T-cell (primary cell): ENCODE measurements around the gene CAP1. TPM values are rescaled to one million over a fixed set of nuclear protein-coding genes. Genes with fewer than 3 reads are reported as not detected.
"Not testable (repeated sequence)": the region's sequence is repeated elsewhere in the genome, so short reads cannot be mapped to it uniquely, and the experiment has no call there.

ENCODE experiments used
- ATAC-seq, 4 experiments: fragments of 200-7000 bp in 3 of 4; fragments of 150-1000 bp in 1 of 4; cut with Tn5 transposase; replicated peaks in 1 of 4; 1 replicate in 3 of 4; 2 replicates in 1 of 4; pipeline ENCODE4 v1.10.0; 2021; ENCODE audit warnings: moderate library complexity in 3 of 4, mild to moderate bottlenecking in 2 of 4, moderate number of reproducible peaks in 1 of 4
- CTCF ChIA-PET, 2 donors: fragments of 300-600 bp; sonication (Branson Sonifier 250); formaldehyde crosslinking; loops; one replicate each; lab custom pipeline; 2022; ENCODE audit warnings: antibody characterized with exemption in 2 of 2; lab: Charles Lee
- POLR2A ChIA-PET, 2 donors: fragments of 300-600 bp; sonication (Branson Sonifier 250); formaldehyde crosslinking; loops; one replicate each; lab custom pipeline; 2022; ENCODE audit warnings: antibody characterized with exemption in 2 of 2; lab: Charles Lee
- DNase-seq, 35 experiments: peaks; one replicate each; pipeline versions ENCODE4 v3.0.0 to v3.0.0-alpha.2; 2013 to 2023
- H3K27ac ChIP-seq: one replicate; pipeline ENCODE4 v1.5.1; 2013; ENCODE audit warnings: low read length
- H3K27me3 ChIP-seq, 2 experiments: replicated peaks in 1 of 2; 1 replicate in 1 of 2; 2 replicates in 1 of 2; pipeline versions ENCODE4 v1.6.1 to v1.7.0; 2013; ENCODE audit warnings: low read length in 1 of 2, mixed read lengths in 1 of 2; ENCODE audit not compliant: control insufficient read depth in 2 of 2, insufficient read depth in 2 of 2; ENCODE audit errors: extremely low read depth in 1 of 2
- H3K36me3 ChIP-seq, 2 donors: 1 replicate in 1 of 2; 2 replicates in 1 of 2; pipeline versions ENCODE4 v1.6.1 to v1.7.0; 2013; ENCODE audit warnings: low read length in 1 of 2; ENCODE audit not compliant: control insufficient read depth in 2 of 2, insufficient read depth in 1 of 2; ENCODE audit errors: extremely low read depth in 1 of 2
- H3K4me1 ChIP-seq, 2 experiments: 1 replicate in 1 of 2; 2 replicates in 1 of 2; pipeline versions ENCODE4 v1.6.1 to v1.7.0; 2013; ENCODE audit warnings: low read length in 2 of 2, mixed read lengths in 1 of 2; ENCODE audit not compliant: insufficient read depth in 2 of 2, control insufficient read depth in 1 of 2; ENCODE audit errors: extremely low read depth in 1 of 2
- H3K4me3 ChIP-seq, 2 donors: 1 replicate in 1 of 2; 2 replicates in 1 of 2; pipeline versions ENCODE4 v1.5.1 to v1.7.0; 2013; ENCODE audit warnings: mild to moderate bottlenecking in 2 of 2, low read length in 1 of 2, moderate library complexity in 1 of 2; ENCODE audit not compliant: control insufficient read depth in 1 of 2; ENCODE audit errors: extremely low read depth in 1 of 2
- H3K9me3 ChIP-seq: 2 replicates; pipeline ENCODE4 v1.7.0; 2013
- H3K27ac Mint-ChIP-seq, 2 donors: one replicate each; pipeline ENCODE4 v1.8.0; 2020 to 2021; ENCODE audit warnings: mild to moderate bottlenecking in 2 of 2, mixed read lengths in 2 of 2
- H3K27me3 Mint-ChIP-seq, 2 donors: one replicate each; pipeline ENCODE4 v1.8.0; 2021 to 2022; ENCODE audit warnings: mixed read lengths in 2 of 2
- H3K36me3 Mint-ChIP-seq: one replicate; pipeline ENCODE4 v1.8.0; 2021; ENCODE audit warnings: mixed read lengths
- H3K4me1 Mint-ChIP-seq, 3 donors: one replicate each; pipeline ENCODE4 v1.8.0; 2020 to 2022; ENCODE audit warnings: mixed read lengths in 3 of 3, mild to moderate bottlenecking in 1 of 3
- H3K4me3 Mint-ChIP-seq, 3 donors: one replicate each; pipeline ENCODE4 v1.8.0; 2020 to 2022; ENCODE audit warnings: mild to moderate bottlenecking in 3 of 3, mixed read lengths in 3 of 3, moderate library complexity in 3 of 3
- H3K9me3 Mint-ChIP-seq, 3 donors: one replicate each; pipeline ENCODE4 v1.8.0; 2020 to 2022; ENCODE audit warnings: mixed read lengths in 3 of 3
- WGBS: methylation state at CpG from one replicate; pipeline ENCODE4 v1.1.5; 2013; ENCODE audit warnings: missing lambda C conversion rate; ENCODE audit not compliant: insufficient coverage; 5-methylcytosine and 5-hydroxymethylcytosine counted together
- total RNA-seq, 35 experiments: library from RNA in 6 of 35; stranded (reverse) in 6 of 35; fragments of 120-200 nt in 1 of 35; gene quantifications; one replicate each; pipeline versions ENCODE4 v1.2.1 to v1.2.4 and lab custom pipeline; 2013 to 2026

The CAP1 gene
- total RNA-seq, 5 donors from 2014 or later (not counting 1 experiment from before 2014, with no cell fraction given), result 293 to 345 (median 298) TPM

DNA sequence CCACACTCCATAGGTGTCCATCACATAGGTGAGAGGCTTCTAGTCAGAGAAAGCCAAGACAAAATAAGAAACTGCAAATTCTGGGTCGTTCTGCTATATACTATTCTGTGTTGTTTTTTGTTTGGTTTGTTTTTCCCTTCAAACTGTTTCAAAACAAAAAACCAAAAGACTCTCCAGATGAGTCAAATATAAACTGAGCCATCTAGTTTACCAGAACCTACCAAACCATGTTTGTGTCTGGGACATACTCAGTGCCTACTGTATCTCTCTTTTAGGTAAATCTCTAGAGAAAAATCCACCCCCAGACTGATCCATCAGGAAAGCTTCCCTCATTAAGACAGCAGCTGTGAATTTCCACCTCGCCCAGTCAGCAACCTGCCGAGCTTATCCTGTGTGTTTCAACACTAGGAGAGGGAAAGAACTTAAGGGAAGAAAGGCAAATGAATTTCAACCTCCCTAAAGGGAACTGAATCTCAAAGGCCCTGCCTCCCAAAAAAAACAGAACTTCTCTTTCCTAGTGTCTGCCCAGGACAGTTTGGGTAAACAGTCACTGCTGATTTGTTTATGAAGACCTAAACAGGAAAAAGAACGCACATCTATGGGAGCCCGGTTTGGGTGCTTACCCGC lies 39.4 kb downstream of the CAP1 start:
- no peaks in the 10 kb centered on the region for H3K27me3 Mint-ChIP-seq
- ATAC-seq (no peak), DNase-seq (no peak)
- no peaks in the 10 kb centered on the region for H3K4me1 ChIP-seq
- H3K27ac Mint-ChIP-seq, result peak overlapping the region in 1 of 2 donors; percentile 55
- H3K27ac ChIP-seq, result no peak overlapping the region
- peaks cover 0 to 12% (median 7%) of the 10 kb centered on the region in 3 donors for H3K4me1 Mint-ChIP-seq
- H3K4me3 ChIP-seq, result no peak overlapping the region
- peaks cover under 1 to 51% of the 10 kb centered on the region in 2 donors for H3K36me3 ChIP-seq
- no peaks in the 10 kb centered on the region for H3K9me3 Mint-ChIP-seq
- WGBS, result no CpG with 5 or more reads among the region's 6 CpGs
- no peaks in the 10 kb centered on the region for H3K9me3 ChIP-seq
- H3K27me3 ChIP-seq, result no peaks in the 10 kb centered on the region
- peaks cover 39% of the 10 kb centered on the region for H3K36me3 Mint-ChIP-seq
- POLR2A ChIA-PET, result no interaction called here
- CTCF ChIA-PET, result interaction anchor here (0.7 to 1.0 kb wide), 2 partner anchors 7 to 12 kb away, joined by 3 to 4 read pairs; no protein-coding TSS in a partner anchor
- no peak overlapping the region for H3K4me3 Mint-ChIP-seq

DNA sequence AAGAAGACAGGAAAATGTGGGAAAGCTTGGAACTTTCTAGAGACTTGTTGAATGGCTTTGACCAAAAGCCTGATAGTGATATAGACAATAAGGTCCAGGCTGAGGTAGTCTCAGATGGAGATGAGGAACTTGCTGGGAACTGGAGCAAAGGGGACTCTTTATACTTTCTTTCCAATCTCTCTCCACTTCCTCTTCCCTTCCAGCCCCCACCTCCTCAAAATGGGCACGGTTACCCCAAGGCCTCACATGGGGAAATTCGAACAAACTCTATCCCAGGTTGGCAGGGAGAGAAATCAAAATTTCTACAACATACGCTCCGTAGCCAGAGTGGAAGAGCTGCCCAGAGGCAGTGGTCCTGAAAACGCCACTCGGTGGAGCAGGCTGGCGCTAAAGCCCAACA lies 41.3 kb downstream of the CAP1 start:
- DNase-seq (no peak), ATAC-seq (no peak)
- CTCF ChIA-PET, result interaction anchor here in 1 of 2 donors (0.5 kb wide), 1 partner anchor 10 kb away, joined by 4 read pairs; no protein-coding TSS in a partner anchor
- H3K36me3 Mint-ChIP-seq, result peaks cover 50% of the 10 kb centered on the region
- H3K9me3 Mint-ChIP-seq, result no peaks in the 10 kb centered on the region
- 70% methylated on average over 2 of the region's 7 CpGs for WGBS
- POLR2A ChIA-PET, result no interaction called here
- Histone ChIP-seq H3K27ac (no peak overlapping the region), H3K36me3 (peaks cover 0 to 50% of the 10 kb centered on the region in 2 donors), H3K4me1 (no peaks in the 10 kb centered on the region), H3K4me3 (no peak overlapping the region), H3K9me3 (no peaks in the 10 kb centered on the region), H3K27me3 (no peaks in the 10 kb centered on the region)
- no peak overlapping the region for H3K4me3 Mint-ChIP-seq
- H3K27ac Mint-ChIP-seq, result no peak overlapping the region
- H3K4me1 Mint-ChIP-seq, result peaks cover 7 to 18% (median 14%) of the 10 kb centered on the region in 3 donors
- no peaks in the 10 kb centered on the region for H3K27me3 Mint-ChIP-seq

DNA sequence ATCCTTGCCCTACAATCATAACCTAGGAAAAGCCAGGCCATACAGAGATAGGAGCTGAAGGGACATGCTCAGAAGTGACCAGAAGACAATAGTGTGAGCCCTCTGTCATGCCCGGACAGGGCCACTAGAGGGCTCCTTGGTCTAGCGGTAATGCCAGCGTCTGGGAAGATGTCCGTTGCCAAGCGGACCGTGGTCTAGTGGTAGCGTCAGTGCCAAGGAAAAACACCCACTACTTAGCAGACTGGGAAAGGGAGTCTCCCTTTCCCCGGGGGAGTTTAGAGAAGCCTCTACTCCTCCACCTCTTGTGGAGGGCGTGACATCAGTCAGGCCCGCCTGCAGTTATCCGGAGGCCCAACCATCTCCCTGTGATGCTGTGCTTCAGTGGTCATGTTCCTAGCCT lies 44.2 kb downstream of the CAP1 start:
- H3K27me3 ChIP-seq, H3K4me3 ChIP-seq, H3K9me3 ChIP-seq, H3K27ac ChIP-seq, POLR2A ChIA-PET, H3K27me3 Mint-ChIP-seq, ATAC-seq, H3K4me1 ChIP-seq, H3K27ac Mint-ChIP-seq, H3K9me3 Mint-ChIP-seq: not testable (repeated sequence)
- DNase-seq, result peak in 17 of 35 experiments; percentile 5 to 43 (median 19)
- peaks cover 7 to 13% (median 12%) of the 10 kb centered on the region in 3 donors for H3K4me1 Mint-ChIP-seq
- H3K4me3 Mint-ChIP-seq, result peak overlapping the region in 1 of 3 donors; percentile 3
- peaks cover 58% of the 10 kb centered on the region for H3K36me3 Mint-ChIP-seq
- CTCF ChIA-PET, result interaction anchor here (1.2 to 1.5 kb wide), 2 partner anchors 60 to 253 kb away, joined by 3 to 4 read pairs; no protein-coding TSS in a partner anchor
- peaks cover 6 to 63% of the 10 kb centered on the region in 2 donors for H3K36me3 ChIP-seq
- 17% methylated on average over 5 of the region's 11 CpGs for WGBS

DNA sequence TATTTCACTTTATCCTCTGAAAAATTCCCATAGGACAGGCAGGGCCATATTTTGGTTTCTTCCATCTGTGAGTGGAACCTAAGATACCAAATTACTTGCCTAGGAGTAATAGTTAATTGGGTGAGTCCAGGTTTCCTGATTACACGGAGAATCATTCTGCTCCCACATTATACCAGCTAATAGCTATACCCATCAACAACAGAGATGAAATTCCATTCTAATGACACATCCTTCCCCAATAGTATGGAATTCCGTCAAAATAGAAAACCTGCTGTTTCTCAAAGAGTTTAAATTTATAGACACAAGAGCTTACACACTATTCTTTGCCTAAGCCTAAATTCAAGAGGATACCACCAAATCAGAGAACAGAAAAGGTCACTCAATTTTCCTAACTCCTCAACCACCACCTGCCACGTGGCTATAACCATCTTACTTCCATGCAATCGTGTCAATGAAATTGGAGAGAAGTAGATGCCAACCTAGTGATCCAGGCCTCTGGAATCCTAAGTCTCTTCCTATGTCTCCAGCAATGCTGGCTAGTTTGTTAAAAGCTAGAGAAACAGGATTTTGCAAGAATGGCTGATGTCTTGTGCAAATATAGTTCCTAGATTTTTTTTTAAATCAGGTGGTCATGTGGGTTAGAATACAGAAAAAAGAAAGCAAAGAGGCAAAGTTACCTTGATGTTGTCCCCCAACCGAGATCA lies 50.3 kb downstream of the CAP1 start:
- Mint-ChIP-seq H3K4me1 (peaks cover 19 to 27% (median 19%) of the 10 kb centered on the region in 3 donors), H3K9me3 (no peaks in the 10 kb centered on the region), H3K27me3 (no peaks in the 10 kb centered on the region), H3K27ac (no peak overlapping the region), H3K36me3 (peaks cover 46% of the 10 kb centered on the region), H3K4me3 (no peak overlapping the region)
- H3K4me3 ChIP-seq, result no peak overlapping the region
- H3K27me3 ChIP-seq, result no peaks in the 10 kb centered on the region
- ATAC-seq (no peak), DNase-seq (no peak)
- POLR2A ChIA-PET, result no interaction called here
- no peaks in the 10 kb centered on the region for H3K9me3 ChIP-seq
- H3K36me3 ChIP-seq, result peaks cover 6 to 57% of the 10 kb centered on the region in 2 donors
- no peak overlapping the region for H3K27ac ChIP-seq
- no peaks in the 10 kb centered on the region for H3K4me1 ChIP-seq
- CTCF ChIA-PET, result interaction anchor here (0.6 to 1.5 kb wide), 5 partner anchors 13 to 170 kb away, joined by 3 to 7 read pairs (median 4); no protein-coding TSS in a partner anchor
- WGBS, result no CpG with 5 or more reads among the region's 5 CpGs

DNA sequence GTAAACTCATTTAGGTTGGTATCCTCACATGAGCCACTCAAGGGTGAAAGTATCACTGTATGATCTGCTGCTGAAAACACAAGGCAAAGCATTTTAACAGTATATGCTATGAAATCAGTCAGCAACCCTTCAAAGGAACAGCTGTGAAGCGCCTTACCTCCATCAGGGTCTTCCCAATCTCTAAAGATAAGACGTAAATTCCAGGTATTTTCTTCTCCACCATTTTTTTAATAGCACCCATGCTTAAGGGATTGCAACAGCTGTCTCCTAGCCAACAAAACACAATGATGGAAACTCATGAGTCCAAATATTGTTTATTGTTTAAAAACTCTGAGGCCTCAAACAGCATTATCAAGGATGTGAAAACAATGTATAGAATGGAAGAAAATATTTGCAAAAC lies 51.7 kb downstream of the CAP1 start:
- no peak overlapping the region for H3K4me3 ChIP-seq
- H3K36me3 ChIP-seq, result peaks cover 6 to 47% of the 10 kb centered on the region in 2 donors
- Mint-ChIP-seq H3K4me1 (peaks cover 30 to 36% (median 34%) of the 10 kb centered on the region in 3 donors), H3K27me3 (no peaks in the 10 kb centered on the region), H3K9me3 (no peaks in the 10 kb centered on the region), H3K4me3 (no peak overlapping the region), H3K36me3 (peaks cover 41% of the 10 kb centered on the region), H3K27ac (no peak overlapping the region)
- POLR2A ChIA-PET, result interaction anchor here in 1 of 2 donors (0.7 kb wide), 1 partner anchor 711 kb away, joined by 4 read pairs; no protein-coding TSS in a partner anchor
- WGBS, result no CpG with 5 or more reads among the region's 2 CpGs
- H3K9me3 ChIP-seq, result no peaks in the 10 kb centered on the region
- H3K27me3 ChIP-seq, result no peaks in the 10 kb centered on the region
- ATAC-seq (no peak), DNase-seq (no peak)
- H3K4me1 ChIP-seq, result peaks cover 0 to 8% of the 10 kb centered on the region in 2 experiments
- CTCF ChIA-PET, result interaction anchor here (0.7 kb wide), 2 partner anchors 10 to 18 kb away, joined by 4 read pairs; no protein-coding TSS in a partner anchor
- H3K27ac ChIP-seq, result no peak overlapping the region
